H1 (cell line): ENCODE measurements around the gene TAS2R41.

Source experiments
- TEAD4 ChIP-seq: IDR thresholded peaks from 2 replicates; pipeline ENCODE4 v1.6.1; 2012; ENCODE audit warnings: low read depth, low read length, inconsistent platforms, mixed read lengths
- TF ChIP-seq, protein P1 (sequence below): IDR thresholded peaks from 2 replicates; pipeline ENCODE4 v1.6.1; 2012; ENCODE audit warnings: low read length, inconsistent platforms
- TF ChIP-seq, protein P2 (sequence below), 3 experiments: IDR thresholded peaks; 1 replicate in 2 of 3; 2 replicates in 1 of 3; pipeline versions ENCODE4 v1.5.1 to v1.6.1; 2011; ENCODE audit warnings: low read length in 3 of 3, mild to moderate bottlenecking in 3 of 3, inconsistent platforms in 2 of 3, low read depth in 1 of 3, moderate library complexity in 1 of 3; ENCODE audit not compliant: insufficient read depth in 1 of 3; ENCODE audit errors: control extremely low read depth in 1 of 3

DNA sequence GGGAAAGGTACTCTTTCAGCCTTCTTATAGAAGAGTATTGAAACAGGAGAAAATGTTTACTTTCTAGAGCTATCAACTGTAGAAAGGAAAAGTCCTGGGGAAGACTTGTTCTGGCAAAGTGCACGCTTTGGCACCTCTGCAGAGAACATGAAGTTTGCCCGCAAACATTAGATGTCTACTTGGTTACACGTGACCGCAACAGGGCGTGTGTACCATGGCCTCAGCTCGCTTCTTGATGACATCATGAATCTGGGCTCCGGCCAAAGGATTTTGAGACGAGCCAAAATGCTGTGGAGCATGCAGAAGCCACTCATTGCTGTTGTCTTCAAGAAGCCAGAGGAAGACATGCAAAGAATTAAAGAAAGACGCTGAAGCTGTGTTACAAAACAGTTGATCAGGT, 43.0 kb upstream of the TAS2R41 start:
- TF ChIP-seq, protein P1, sequence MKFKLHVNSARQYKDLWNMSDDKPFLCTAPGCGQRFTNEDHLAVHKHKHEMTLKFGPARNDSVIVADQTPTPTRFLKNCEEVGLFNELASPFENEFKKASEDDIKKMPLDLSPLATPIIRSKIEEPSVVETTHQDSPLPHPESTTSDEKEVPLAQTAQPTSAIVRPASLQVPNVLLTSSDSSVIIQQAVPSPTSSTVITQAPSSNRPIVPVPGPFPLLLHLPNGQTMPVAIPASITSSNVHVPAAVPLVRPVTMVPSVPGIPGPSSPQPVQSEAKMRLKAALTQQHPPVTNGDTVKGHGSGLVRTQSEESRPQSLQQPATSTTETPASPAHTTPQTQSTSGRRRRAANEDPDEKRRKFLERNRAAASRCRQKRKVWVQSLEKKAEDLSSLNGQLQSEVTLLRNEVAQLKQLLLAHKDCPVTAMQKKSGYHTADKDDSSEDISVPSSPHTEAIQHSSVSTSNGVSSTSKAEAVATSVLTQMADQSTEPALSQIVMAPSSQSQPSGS: no peak
- no peak for TF ChIP-seq TEAD4
- TF ChIP-seq, protein P2, sequence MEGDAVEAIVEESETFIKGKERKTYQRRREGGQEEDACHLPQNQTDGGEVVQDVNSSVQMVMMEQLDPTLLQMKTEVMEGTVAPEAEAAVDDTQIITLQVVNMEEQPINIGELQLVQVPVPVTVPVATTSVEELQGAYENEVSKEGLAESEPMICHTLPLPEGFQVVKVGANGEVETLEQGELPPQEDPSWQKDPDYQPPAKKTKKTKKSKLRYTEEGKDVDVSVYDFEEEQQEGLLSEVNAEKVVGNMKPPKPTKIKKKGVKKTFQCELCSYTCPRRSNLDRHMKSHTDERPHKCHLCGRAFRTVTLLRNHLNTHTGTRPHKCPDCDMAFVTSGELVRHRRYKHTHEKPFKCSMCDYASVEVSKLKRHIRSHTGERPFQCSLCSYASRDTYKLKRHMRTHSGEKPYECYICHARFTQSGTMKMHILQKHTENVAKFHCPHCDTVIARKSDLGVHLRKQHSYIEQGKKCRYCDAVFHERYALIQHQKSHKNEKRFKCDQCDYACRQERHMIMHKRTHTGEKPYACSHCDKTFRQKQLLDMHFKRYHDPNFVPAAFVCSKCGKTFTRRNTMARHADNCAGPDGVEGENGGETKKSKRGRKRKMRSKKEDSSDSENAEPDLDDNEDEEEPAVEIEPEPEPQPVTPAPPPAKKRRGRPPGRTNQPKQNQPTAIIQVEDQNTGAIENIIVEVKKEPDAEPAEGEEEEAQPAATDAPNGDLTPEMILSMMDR (IDR thresholded peaks at IDR 0.05; ENCODE audit: control extremely low read depth in 1 of 3, insufficient read depth in 1 of 3, low read depth in 1 of 3, low read length in 3 of 3): no peak
